ENCODE measurements around the gene MCRS1.

Gene MCRS1

GRCh38 chr12:49560695-49561094 lies 7.2 kb downstream of the MCRS1 start:
- no peak for DNase-seq (ENCODE audit: low read depth)
- TF ChIP-seq, protein P1, sequence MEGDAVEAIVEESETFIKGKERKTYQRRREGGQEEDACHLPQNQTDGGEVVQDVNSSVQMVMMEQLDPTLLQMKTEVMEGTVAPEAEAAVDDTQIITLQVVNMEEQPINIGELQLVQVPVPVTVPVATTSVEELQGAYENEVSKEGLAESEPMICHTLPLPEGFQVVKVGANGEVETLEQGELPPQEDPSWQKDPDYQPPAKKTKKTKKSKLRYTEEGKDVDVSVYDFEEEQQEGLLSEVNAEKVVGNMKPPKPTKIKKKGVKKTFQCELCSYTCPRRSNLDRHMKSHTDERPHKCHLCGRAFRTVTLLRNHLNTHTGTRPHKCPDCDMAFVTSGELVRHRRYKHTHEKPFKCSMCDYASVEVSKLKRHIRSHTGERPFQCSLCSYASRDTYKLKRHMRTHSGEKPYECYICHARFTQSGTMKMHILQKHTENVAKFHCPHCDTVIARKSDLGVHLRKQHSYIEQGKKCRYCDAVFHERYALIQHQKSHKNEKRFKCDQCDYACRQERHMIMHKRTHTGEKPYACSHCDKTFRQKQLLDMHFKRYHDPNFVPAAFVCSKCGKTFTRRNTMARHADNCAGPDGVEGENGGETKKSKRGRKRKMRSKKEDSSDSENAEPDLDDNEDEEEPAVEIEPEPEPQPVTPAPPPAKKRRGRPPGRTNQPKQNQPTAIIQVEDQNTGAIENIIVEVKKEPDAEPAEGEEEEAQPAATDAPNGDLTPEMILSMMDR (IDR thresholded peaks at IDR 0.05; ENCODE audit: low read depth, low read length, missing control alignments): no peak
- no peak overlapping the region for H3K4me3 ChIP-seq (ENCODE audit: low read depth, low read length)

DNA sequence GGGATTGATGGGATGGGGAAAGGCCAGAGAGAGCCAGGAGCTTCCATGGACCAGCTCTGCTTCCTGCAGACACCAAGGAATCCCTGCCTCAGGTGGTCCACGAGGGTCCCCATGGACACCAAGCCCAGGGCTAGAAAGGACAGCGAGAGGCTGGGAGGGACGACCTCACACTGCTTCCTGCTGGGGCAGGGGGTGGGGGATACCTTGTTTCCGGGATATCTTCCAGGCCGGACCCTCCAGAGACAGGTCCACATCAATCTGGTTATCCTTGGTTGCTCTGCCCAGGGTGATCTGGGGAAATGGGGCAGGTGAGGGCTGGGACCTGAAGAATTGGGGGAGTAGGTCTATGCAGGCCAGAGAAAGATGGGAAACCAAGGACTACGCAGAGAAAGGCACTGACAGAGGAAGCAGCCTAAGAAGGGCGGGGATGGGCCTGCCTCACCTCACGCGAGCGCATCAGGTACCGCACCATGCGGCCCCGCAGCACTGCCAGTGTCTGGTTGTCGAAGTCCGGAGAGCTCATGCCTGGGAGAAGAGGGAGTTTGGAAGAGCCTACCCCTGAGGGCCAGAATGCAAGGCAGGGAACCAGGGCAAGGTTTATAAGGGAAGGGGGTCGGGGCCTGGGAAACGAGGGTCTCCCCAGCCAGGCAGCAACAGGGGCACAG lies 8.8 kb downstream of the MCRS1 start:
- TF ChIP-seq, protein P1 (IDR thresholded peaks at IDR 0.05; ENCODE audit: low read depth, low read length, missing control alignments): no peak
- no peak overlapping the region for H3K4me3 ChIP-seq (ENCODE audit: low read depth, low read length)
- no peak for DNase-seq (ENCODE audit: low read depth)

DNA sequence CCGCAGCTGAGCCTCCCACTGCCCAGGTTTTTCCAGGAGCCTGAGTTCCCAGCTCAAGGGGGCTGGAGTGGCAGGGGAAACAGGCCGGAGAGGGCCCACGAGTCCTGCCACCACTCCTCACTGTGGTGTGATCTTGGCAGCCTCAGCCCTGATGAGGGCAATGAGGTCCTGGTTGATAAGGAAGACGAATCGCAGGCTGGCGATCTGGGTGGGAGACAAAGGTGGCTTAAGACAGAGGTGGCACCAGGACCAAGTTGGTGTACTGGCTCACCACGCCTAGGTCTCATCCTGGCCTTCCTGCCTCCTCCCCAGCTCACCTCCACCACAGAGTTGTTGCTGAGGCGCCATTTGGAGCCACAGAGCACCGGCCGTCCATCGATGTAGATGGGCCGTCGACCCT lies 9.4 kb downstream of the MCRS1 start:
- H3K4me3 ChIP-seq (ENCODE audit: low read depth, low read length): no peak overlapping the region
- DNase-seq (ENCODE audit: low read depth): no peak
- TF ChIP-seq, protein P1 (IDR thresholded peaks at IDR 0.05; ENCODE audit: low read depth, low read length, missing control alignments): no peak

DNA sequence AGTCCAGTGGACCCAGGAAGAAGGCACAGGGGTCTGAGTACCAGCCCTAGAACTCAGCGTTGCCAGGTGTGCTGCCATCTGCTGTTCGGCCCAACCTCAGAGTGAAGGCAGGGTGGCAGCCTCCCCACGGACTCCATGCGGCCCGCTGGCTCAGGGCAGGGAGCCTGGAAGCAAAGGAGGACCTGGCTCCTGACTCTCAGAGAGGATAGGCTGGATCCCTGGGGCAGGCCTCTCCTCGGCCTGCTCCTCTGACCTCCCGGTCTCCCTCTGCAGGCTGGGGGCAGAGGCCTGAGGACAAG lies 10.1 kb downstream of the MCRS1 start:
- no peak for DNase-seq (ENCODE audit: low read depth)
- TF ChIP-seq, protein P1 (IDR thresholded peaks at IDR 0.05; ENCODE audit: low read depth, low read length, missing control alignments): peak; percentile 11
- no peak overlapping the region for H3K4me3 ChIP-seq (ENCODE audit: low read depth, low read length)

DNA sequence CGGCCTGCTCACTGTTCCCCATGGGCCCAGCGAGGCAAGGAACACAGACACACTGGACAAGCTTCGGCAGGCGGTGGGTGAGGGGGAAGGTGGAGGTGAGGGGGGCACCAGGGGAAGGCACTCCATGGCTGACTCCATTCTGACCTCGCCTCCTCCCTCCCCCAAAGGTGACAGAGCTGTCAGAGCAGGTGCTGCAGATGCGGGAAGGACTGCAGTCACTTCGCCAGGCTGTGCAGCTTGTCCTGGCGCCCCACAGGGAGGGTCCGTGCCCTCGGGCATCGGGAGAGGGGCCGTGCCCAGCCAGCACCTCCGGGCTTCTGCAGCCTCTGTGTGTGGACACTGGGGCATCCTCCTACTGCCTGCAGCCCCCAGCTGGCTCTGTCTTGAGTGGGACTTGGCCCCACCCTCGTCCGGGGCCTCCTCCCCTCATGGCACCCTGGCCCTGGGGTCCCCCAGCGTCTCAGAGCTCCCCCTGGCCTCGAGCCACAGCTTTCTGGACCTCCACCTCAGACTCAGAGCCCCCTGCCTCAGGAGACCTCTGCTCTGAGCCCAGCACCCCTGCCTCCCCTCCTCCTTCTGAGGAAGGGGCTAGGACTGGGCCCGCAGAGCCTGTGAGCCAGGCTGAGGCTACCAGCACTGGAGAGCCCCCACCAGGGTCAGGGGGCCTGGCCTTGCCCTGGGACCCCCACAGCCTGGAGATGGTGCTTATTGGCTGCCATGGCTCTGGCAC lies 10.6 kb downstream of the MCRS1 start:
- DNase-seq (ENCODE audit: low read depth): no peak
- TF ChIP-seq, protein P1 (IDR thresholded peaks at IDR 0.05; ENCODE audit: low read depth, low read length, missing control alignments): no peak
- no peak overlapping the region for H3K4me3 ChIP-seq (ENCODE audit: low read depth, low read length)

GRCh38 chr12:49556391-49557186 lies 11.4 kb downstream of the MCRS1 start:
- no peak for DNase-seq (ENCODE audit: low read depth)
- no peak overlapping the region for H3K4me3 ChIP-seq (ENCODE audit: low read depth, low read length)
- TF ChIP-seq, protein P1 (IDR thresholded peaks at IDR 0.05; ENCODE audit: low read depth, low read length, missing control alignments): no peak
